Stimulated activated CD8-positive, alpha-beta memory T cell treated with anti-CD3 and anti-CD28 coated beads, Interleukin-4, amount 100 ng/mL, for 48 hours (primary cell): ENCODE data around the gene IGFBP2.

ENCODE experiments used
- DNase-seq: peaks from one replicate; pipeline ENCODE4 v3.0.0-alpha.2; 2020

Gene IGFBP2

DNA sequence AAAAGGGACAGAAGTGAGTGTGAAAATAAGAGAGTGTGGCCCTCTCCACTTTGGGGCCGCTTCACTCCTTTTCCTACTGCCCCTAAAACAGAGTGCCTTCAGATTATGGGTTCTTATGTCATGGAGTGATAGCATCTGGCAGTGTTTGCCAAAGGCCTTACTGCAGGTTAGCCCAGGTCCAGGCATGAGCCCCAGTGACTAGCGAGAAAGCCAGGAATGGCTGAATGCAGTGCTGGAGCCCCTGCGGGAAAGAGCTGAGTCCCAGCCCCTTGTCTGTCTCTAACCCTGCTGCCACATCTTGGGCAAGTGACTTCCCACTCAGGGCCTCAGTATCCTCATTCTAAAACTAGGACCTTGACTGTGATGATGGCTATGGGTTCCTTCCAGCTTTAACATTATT lies 56.2 kb downstream of the IGFBP2 start:
- no peak for DNase-seq

GRCh38 chr2:216690456-216690852 lies 57.2 kb downstream of the IGFBP2 start:
- DNase-seq, result no peak

DNA sequence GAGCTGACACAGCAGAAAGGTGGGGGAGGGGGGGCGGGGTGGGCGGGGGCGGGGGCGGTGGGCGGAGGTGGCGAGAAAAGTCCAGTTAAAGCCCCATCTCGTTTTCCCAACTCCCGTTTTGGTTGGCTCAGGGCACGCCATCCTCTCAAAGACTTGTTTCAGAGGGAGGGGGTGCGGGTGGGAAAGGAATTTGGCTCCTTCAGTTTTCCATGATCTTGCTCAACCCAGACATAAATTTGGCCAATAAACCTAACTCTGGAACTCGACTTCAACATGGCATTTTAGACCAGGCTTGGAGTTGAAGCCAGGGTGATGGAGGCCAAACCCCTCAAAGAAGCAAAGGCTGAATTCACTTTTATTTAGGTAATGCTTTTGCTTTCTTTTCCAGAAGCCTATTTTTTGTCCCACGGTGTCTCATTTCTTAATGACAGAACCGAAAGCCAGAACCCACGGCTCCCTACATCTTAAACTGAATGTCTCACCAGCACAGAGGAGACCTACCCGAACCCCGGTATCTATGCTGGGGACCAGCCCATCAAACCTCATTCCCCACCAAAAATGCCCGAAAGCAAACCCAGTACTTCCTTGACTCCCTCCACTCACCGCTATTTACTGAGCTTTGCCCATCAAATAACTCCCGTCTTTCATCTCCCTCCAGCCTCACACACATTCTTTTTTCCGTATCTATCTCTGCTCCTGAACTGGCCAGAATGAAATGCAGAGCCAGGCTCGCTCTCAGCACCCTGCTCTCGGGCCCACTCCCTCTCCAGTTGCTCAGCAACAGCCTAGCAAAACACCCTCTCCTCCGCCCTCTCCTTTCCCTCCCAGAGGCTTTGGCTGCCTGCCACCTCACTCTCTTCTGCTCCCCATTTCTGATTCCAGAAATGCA lies 57.9 kb downstream of the IGFBP2 start:
- peak; percentile 32 for DNase-seq

- DNase-seq, result peak; percentile 85
These were observed 59.6 kb downstream of the IGFBP2 start for GRCh38 chr2:216692636-216693413.

GRCh38 chr2:216693414-216694080 lies 60.3 kb downstream of the IGFBP2 start:
- DNase-seq, result no peak

DNA sequence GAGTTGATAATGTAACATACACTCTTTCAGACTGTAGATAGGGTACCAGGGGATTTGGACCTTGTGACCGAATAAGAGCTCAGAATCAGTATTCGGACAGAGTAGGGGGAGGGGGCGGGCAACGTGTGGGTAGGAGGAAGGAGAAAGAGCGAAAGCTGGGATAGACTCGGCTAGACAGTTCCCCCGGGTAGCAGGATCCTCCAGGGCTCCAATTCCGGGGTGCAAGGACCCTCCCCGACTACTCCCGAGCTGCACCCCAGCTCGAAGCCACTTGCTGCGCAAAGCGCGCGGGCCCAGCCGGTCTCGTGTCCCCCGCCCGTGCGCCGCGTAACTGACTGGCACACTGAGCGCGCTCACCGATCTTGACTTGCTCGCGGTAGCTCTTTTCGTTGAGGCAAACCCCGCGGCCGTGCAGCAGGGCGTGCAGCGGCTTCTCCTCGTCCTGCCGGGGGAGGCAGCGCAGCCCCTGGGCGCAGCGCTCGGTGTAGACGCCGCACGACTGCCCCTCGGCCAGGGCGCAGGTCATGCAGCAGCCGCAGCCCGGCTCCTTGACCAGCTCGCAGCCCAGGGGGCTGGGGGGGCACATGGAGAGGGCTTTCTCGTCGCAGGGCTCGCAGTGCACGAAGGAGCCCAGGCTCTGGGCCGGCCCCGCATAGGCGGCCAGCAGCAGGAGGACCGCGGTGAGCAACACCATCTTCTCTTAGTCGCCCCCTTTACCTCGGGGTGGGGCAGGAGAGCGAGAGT lies 61.0 kb downstream of the IGFBP2 start:
- DNase-seq, result peak; percentile 57

GRCh38 chr2:216694826-216695217 lies 61.6 kb downstream of the IGFBP2 start:
- DNase-seq, result no peak

GRCh38 chr2:216695401-216695821 lies 62.2 kb downstream of the IGFBP2 start, which contains the start of gene IGFBP5:
IGFBP5 (minus strand) TSS chr2:216695549; CDS start chr2:216694775, 774 bp downstream.
- DNase-seq, result no peak

GRCh38 chr2:216696321-216696720 lies 63.1 kb downstream of the IGFBP2 start:
- DNase-seq, result no peak

- DNase-seq, result no peak
These were observed 63.7 kb downstream of the IGFBP2 start for GRCh38 chr2:216696751-216697560.

GRCh38 chr2:216698293-216698692 lies 65.1 kb downstream of the IGFBP2 start:
- DNase-seq, result no peak

DNA sequence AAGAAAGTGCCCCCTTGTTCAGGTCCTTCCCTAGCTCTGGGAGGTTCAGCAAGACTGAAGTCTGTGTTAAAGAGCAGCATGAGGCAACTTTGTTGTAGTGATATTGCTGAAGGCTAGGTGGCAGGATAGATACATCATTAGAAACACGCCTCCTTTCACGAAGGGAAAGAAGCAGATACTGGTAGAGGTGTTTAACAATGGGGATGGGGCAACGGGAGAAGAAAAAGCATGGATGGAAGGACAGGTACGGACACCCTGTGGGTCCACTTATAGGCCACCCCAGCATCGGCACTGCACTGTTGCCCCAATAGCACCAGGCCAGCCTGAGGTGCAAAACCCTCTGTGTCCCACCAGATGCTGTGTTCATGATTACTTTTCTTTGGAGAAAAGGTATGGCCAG lies 65.7 kb downstream of the IGFBP2 start:
- no peak for DNase-seq

DNA sequence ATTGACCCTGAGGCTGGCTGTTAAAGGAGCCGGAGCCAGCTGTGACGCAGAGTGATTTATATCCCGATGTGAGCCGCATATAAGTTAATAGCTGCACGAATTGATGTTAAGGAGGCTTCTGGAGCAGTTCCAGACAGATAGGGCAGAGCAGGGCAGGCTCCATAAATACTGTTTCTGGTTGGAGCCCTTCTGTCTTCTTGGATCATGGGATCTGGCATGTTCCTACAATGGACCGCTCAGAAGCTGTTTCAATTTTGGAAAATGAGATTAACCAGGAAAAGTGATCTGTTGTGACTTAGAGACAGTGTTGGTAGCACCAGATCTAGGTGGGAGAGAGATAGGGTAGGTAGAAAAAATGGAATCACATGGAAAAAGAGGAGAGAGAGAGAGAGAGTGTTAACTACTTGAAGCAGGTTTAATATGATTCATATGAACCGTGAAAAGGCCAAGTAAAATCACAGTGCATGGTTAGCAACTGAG lies 66.9 kb downstream of the IGFBP2 start:
- no peak for DNase-seq

DNA sequence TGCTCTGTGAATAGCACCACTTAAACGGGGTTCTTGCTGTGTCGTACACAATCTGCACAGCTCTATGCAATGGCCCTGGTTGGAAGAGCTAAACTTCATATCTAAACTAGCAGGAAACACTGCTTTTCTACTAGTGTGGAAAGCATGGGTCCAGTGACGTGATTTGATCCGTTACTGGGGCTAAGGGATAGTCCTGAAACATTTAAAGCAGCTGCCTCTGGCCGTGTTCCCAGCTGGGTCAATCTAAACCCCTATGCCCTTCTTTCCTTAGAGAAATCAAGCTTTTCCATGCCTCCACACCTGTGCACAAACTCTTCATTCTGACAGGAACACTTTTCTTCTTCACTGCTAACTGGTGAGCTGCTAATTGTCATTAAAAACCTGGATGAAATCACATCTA lies 67.6 kb downstream of the IGFBP2 start:
- no peak for DNase-seq

- no peak for DNase-seq
These were observed 68.3 kb downstream of the IGFBP2 start for GRCh38 chr2:216701544-216701943.

DNA sequence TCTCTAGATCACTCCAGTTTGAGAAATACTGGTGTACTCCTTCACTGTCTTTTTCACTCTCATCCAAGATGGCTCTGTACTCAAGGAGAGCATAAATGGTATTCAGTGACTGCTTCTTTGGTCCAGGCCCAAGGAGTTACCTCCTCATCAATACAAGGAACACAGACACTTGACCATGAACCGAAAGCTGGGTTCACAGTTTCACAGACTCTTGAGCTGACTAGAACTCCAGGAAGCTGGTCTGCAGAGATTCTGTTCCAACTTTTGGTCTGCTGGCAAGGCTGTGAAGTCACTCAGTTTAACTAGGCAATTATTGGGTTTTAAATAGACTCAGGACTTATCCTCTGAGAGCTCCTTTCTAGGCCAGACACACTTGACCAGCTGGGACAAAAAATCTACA lies 69.5 kb downstream of the IGFBP2 start:
- DNase-seq, result no peak

DNA sequence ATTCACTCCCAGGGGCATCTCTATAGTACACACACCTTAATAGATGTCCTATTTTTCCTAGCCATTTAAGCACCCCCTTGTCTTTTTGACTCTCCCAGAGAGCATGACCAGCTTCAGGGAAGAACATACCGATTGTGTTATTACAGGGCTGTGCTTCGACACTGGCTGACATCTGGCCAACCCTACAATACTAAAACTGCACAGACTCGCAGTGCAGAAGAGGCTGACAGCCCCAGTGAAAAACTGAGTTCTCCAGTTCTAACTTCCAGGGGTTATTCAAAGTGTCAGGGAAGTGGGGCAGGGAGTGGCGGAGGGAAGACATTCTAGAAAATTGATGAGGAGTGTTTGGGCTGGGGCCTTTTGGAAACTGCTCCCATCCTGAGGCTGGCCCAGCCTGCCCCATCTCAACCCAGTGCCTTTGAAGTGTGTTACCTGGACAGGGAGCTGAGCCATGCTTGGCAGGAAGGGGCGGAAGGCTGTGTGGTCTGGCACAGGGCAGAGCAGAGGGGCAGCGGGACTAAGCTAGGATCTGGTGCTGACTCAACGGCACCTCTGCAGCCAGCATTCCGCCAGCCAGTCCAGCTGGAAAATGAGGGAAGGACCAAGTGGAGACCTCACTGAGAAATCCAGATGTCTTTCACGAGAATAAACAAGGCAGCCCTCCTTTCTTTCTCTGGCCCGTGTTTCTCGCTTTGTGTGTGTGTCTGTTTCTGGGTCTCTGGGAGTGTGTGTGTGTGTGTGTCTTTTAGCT lies 77.5 kb downstream of the IGFBP2 start:
- DNase-seq, result no peak

DNA sequence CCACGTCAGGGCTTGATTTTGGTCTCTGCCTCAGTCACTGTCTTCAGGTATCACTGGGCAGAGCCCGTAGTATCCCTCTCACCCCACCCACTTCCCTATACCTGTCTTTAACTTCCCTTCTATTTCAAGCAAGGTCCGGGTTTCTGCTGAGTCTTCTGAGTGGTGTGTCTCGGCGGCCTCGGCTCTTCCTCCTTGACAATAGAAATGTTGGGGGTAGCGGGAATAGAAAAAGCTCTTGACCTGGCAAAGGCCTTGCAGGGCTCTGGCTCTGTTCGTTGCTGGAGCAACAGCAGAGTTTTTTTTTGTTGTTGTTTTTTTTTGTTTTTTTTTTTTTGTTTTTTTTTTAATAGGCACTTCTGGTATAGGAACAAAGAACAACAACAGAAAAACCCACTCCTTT lies 78.1 kb downstream of the IGFBP2 start:
- DNase-seq, result no peak

GRCh38 chr2:216713691-216714336 lies 80.6 kb downstream of the IGFBP2 start:
- DNase-seq, result no peak
